Fibroblast of villous mesenchyme (primary cell): ENCODE data around the gene CELA2B. TPM values are rescaled to one million over a fixed set of nuclear protein-coding genes. Genes with fewer than 3 reads are reported as not detected.

Experiments used
- DNase-seq: peaks from one replicate; pipeline ENCODE4 v3.0.0-alpha.2; 2010; ENCODE audit warnings: low read depth
- H3K4me3 ChIP-seq: 2 replicates; pipeline ENCODE4 v1.5.1; 2011; ENCODE audit warnings: low read depth, mild to moderate bottlenecking, low read length
- total RNA-seq: library from RNA; depleted of rRNA; stranded (reverse); fragments of >200 nt; gene quantifications from 2 replicates; pipeline ENCODE4 v1.2.3, GENCODE V29; 2012
- TF ChIP-seq, protein P1 (sequence below): IDR thresholded peaks from 2 replicates; pipeline ENCODE4 v1.5.1; 2012; ENCODE audit warnings: low read depth, mild to moderate bottlenecking, low read length; ENCODE audit not compliant: insufficient read depth

The CELA2B gene
- total RNA-seq, 1 donor = not detected

GRCh38 chr1:15506831-15507230 lies 30.9 kb downstream of the CELA2B start:
- TF ChIP-seq, protein P1, sequence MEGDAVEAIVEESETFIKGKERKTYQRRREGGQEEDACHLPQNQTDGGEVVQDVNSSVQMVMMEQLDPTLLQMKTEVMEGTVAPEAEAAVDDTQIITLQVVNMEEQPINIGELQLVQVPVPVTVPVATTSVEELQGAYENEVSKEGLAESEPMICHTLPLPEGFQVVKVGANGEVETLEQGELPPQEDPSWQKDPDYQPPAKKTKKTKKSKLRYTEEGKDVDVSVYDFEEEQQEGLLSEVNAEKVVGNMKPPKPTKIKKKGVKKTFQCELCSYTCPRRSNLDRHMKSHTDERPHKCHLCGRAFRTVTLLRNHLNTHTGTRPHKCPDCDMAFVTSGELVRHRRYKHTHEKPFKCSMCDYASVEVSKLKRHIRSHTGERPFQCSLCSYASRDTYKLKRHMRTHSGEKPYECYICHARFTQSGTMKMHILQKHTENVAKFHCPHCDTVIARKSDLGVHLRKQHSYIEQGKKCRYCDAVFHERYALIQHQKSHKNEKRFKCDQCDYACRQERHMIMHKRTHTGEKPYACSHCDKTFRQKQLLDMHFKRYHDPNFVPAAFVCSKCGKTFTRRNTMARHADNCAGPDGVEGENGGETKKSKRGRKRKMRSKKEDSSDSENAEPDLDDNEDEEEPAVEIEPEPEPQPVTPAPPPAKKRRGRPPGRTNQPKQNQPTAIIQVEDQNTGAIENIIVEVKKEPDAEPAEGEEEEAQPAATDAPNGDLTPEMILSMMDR = no peak
- no peak overlapping the region for H3K4me3 ChIP-seq
- no peak for DNase-seq

GRCh38 chr1:15507278-15507677 lies 31.4 kb downstream of the CELA2B start:
- H3K4me3 ChIP-seq = no peak overlapping the region
- DNase-seq = no peak
- TF ChIP-seq, protein P1 = no peak

DNA sequence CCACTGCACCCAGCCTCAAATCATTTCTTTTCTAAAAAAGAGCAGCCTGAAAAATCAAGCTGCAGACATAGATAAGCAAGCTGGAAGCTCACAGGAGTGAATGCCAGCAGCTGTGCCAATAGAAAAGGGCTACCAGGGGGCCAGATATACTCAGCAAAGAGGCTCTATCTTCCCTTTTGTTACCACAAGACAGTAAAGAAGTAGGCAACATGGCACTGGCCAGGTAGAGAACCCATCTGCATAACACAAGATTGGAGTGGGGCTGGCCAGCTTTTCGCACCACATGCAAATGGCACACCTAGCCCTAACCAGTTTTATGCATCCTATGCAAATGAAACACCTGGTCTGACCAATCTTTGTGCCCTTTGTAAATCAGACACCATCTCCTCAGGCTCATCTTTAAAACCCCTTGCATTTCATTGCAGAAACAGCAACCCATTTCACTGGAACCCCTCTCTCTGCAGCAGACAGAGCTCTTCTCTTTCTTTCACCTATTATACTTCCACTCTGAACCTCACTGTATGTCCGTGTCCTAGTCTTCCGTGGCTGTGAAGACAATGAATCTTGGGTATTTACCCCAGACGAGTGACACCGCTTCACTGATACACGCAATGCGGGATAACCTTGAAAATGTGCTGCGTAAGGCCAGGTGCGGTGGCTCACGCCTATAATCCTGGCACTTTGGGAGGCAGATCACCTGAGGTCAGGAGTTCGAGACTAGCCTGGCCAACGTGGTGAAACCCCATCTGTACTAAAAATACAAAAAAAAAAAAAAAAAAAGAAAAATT lies 33.0 kb downstream of the CELA2B start:
- H3K4me3 ChIP-seq = no peak overlapping the region
- DNase-seq = no peak
- TF ChIP-seq, protein P1 = no peak

GRCh38 chr1:15509586-15509985 lies 33.7 kb downstream of the CELA2B start:
- TF ChIP-seq, protein P1 = no peak
- H3K4me3 ChIP-seq = no peak overlapping the region
- DNase-seq = no peak

GRCh38 chr1:15510611-15511405 lies 34.9 kb downstream of the CELA2B start:
- TF ChIP-seq, protein P1 = no peak
- DNase-seq = no peak

DNA sequence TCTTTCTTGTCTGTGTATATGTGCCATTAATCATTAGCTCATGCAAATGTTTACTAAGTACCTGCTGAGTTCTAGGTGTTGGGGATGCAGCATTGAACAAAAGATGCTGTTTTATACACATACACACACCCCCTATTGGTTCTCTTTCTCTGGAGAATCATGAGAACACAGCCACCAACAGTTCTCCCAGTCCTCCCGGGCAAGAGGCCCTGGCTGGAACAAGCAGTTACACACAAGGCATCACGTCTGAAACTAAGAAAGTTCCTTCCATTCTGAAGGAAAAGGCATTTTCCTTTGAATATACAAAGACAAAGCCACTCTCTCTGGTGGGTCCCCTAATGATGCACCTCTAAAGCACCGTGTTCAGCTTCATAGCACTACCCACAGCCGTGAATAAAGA lies 37.3 kb downstream of the CELA2B start:
- no peak overlapping the region for H3K4me3 ChIP-seq
- no peak for DNase-seq
- TF ChIP-seq, protein P1 = no peak

More at GRCh38 chr1:15510611-15511405, 34.9 kb downstream of the CELA2B start:
- H3K4me3 ChIP-seq = no peak overlapping the region
